GM18867 (cell line): ENCODE data around the gene ACP4.

Source experiments
- ATAC-seq: cut with Tn5 transposase; IDR thresholded peaks from one replicate; pipeline ENCODE4 v1.9.1; 2021; ENCODE audit warnings: mild to moderate bottlenecking, moderate library complexity; ENCODE audit not compliant: unreplicated experiment

ACP4 gene

DNA sequence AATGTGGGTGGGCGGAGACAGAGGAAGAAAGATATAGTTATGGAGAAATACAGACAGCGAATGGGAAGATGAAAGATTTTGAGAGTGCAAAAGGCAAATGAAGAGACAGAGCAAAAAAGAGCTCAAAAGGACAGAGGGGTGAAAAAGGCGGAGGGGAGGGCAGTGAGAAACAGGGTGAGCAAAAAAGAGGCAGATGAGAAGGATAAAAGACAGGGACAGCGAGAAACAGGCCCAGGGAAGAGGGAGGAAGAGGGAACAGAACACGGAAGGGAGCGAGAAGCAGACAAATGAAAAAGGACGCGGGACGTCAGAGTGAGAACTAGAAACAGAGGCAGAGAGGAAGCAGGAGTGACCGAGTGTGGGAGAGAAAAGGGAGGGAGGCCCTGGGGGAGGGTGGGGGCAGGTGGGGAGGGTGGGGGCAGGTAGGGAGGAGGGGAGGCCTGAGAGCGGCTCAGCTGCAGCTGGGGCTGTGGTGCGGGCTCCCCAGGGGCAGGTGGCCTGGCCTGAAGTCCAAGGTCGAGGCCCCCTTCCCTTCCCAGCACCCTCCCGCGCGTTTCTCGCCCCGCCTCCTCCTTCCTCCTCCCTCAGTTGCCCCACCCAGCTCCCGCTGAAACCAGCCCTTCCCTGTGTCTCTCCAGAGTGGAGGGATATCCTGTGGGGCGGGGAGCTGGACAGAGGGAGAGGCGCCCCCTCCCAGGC is 30.5 kb downstream of the ACP4 start:
- ATAC-seq = no peak

DNA sequence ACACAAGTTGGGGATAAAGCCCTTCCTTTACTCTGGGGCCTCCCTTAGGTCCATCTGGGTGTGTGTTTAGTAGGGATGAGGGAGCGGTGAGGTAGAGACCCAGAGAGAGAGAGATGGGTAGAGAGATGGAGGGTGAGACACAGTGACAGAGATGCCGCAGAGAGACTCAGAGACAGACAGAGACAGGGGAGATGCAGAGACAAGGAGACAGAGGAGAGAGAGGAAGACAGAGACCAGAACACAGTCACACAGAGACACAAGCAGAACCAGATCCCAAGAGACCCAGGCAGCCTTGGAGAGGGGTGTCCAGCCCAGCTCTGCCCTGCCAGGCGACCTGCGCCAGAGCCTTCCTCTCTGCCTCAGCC is 31.0 kb downstream of the ACP4 start:
- no peak for ATAC-seq

DNA sequence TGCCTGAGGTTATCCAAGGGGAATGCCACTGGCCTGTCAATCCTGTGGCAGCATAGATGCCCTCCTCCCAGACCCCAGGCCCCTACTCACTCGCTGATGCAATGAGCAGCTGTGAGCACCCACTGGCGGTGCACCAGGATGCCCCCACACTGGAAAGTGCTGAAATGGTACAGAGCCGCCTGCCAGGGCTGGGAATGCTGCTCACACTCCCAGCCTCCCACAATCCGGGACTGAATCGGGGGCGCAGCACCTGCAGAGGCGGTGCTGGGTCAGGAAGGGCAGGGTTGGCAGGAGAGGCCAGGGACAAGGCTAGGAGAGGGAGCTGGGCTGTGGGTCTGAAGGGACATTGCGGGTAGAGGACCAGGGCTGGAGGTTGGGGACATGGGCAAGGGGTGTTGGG is 31.4 kb downstream of the ACP4 start:
- no peak for ATAC-seq

DNA sequence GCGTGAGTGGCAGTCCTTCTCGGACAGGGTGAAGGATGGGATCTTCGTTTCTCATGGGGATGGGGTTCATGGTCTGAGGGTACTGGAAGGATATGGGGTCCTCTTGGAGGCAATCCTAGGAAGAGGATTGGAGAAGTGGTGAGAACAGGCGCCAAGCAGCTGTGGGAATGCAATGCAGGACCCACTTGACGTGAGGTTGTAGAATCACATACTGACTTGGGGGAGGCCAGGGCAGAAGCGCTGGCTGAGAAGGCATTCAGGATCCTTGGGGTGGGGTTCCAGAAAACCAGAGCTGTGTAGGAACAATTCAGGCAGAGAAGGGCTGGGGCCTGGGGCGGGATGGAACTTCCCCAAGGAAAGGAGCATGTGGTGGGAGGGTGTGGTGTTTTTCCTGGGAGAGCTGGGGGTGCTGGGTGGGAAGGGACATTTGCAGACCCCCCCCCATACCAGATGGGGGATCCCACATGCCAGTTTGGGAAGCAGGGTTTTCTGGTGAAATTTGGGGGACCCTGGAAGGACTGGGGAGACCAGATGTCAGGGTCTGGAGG is 32.5 kb downstream of the ACP4 start:
- no peak for ATAC-seq

DNA sequence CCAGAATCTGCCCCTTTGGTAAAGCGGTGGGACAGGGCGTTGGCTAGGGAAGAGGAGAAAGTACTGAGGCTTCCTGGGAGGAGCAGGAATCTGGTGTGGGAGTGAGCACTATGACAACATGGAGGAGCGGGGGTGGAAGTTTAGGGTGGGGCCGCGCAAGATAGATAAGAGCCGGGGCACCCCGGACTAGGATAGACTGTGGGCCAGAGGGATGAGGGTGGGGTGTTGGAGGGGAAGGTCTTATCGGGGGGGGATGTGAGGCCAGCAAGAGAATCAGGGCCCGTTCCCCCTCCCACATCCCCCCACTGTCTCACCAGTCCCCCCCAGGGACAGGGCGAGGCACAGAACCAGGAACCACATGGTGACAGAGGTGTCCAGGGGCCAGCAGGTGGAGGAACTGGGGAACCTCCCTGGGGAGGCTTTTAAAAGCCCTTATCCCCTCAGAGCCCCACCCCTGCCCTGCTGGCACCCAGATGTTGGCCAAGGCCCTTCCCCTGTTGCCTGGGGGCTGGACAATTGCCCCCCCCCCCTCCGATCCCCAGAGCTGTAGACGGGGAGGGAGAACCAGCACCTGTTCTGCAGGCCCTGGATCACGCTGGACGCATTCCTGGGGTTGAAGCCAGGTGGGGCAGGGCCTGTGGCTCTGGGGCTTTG is 33.3 kb downstream of the ACP4 start, which contains the start of gene KLK1:
Gene KLK1 (minus strand): TSS at position 399 of the 654 bp plus-strand sequence. CDS start 39 bp downstream, at position 360.
- no peak for ATAC-seq

DNA sequence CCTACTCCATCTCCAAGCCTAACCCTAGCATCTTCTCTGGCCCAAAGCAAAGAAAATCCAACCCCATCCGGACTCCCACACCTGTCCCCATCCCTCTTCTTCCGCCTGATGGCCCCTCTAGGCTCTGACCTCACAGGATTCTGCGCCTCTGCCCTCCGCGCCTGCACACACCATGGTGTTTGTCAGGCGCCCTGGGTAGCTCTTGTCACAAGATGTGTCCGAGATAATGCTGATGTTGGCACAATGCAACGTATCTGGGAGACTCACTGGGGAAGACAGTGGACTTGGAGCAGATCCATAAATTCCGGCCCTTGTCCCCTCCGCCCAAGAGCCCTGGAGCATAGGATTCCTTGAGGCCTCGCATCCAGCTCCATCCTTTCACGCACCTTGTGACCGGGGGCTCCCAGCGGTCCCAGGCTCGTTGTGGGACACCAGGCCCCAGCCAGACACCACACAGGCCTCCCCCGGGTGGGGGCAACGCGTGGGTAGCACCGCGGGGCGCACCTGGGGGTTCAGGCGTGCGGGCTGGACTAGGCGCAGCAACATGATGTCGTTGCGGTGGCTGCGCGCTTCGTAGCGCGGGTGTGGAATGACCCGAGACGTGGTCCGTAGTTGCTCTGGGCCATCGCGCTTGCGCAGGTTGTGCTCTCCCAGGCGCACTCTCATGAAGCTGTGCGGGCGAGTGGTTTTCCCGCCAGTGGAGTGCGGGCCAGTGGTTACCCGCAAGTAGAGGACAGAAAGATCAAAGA is 36.5 kb downstream of the ACP4 start:
- ATAC-seq = no peak

DNA sequence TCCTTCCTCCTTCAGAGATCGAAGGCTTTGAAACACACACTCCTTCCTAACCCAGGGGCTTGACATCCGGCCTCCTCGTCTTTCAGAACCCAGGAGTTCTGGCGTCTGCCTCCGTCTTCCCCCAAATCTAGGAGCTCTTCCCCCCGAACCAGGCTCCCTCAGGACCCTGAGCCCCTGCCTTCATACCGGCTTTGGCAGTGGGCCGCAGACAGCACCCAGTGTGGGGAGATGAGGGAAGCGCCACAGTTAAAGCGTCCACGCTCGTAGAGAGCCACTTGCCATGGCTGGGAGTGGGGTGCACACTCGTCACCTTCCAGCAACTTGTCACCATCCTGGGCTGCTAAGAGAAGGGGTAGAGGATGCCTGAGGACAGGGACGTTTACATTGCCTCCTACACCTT is 37.3 kb downstream of the ACP4 start:
- ATAC-seq = no peak

DNA sequence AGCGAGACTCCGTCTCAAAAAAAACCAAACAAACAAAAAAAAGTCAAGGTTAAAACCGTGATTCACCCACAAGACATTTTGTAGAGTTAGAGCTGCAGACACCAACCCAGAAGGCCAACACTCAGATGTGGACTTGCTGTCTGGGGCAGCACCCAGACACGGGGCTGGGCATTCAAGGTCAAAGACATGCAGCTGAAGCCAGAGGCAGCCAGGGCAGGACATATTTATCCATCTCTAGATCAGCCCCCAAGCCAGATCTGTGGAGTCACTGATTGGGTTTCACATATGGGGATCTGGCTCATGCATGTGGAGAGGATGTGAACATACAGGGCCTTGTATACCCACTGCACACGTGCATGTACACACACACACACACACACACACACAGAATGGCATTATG is 39.6 kb downstream of the ACP4 start:
- no peak for ATAC-seq

DNA sequence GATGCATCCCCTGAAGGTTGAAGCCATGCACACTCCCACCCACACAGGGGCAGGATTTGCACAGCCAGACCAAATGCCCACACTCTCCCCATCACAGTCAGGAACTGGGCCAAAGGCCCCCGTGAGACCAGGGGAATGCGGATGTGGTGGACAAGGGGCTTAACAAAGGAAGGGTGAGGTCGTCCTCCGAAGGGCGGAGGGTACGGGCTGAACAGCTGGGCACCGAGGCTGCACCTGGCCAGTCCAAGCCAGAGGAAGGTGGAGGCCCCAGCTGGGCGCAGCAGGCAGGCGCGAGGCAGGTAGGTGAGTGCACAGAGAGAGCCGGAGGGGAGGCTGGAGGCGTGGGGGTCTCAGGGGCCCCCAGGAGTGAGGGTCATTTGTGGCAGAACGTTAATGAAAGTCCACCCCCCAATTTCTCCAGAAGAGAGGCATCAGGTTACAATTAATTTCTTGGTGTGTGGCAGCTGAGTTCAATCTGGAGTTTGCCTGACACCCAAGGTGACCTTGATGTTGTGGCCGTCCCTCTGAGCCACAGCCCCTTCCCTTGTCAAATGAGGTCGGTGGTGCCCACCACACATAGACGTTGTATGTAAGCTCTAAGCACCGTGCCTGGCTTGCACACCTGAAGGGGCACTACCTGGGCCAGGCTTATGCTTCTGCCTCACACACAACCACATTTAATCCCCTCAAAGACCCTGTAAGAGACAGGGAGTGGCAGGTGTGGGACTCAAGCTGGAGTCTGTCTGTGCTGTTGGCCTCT is 40.2 kb downstream of the ACP4 start:
- no peak for ATAC-seq

DNA sequence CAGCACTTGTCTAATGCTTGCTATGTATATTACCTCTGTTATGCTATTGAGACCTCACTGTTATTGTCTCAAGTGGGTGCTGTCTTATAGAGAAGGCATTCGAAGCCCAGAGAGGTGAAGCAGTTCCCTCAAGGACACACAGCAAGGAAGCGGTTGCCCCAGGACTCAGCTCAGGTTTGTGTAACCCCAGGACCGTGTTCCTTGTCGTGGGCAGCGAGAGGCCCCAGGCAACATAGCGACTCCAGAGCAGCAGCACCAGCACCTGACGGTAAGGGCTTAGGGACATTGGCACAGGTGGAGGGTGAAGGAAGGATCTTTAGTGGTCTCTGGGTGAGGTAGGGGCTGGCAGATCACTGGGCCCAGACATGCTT is 40.8 kb downstream of the ACP4 start:
- ATAC-seq = no peak

DNA sequence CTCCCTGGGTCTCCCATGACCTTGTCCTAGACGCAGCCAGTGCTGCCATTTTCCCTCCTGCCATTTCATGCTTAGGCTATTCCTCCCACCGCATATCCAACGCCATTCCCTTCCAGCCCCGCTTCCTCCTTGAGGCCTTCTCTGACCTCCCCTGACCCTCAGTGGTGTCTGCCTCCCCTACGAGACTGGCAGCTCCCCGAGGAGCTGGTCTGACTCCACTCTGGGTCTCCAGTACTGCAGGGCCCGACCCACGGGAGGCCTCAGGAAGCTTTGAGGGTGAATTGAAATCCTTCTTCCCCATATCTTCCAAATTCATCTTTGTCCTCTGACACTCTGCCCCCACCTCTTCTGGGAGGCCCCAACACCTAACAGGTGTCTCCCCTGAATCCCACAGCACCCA is 42.5 kb downstream of the ACP4 start:
- ATAC-seq = no peak

DNA sequence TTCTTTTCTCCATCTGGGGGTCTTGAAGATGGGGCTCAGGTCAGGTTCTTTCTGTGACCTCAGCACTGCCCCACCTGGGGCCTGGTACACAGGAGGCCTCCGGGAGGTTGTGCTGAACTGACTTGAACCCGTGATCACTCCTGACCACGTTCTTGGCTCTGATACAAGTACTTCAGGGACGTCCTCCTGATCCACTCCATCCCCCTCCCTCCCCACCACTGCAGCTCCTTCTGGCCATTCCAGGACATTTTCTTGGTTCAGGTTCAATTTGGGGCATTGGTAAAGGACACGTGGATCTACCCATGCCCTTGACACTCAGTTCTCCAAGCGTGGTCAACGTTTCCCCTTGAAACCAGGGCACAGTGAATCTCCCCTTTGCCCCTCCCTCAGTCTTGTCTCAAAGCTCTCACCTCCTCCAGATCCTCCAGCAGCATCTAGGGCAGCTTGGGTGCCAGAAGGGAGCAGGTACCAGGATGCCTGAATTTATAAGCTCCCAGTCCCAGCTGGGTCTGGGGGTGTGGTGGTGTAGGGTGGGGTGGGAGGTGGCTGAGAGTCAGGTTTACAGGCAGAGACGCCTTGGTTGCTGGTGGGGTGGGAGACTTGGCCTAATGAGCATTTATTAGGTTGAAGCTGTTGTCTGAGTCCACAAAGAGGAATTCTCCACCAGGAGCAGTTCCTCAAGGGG is 43.0 kb downstream of the ACP4 start, which contains the start of gene KLK15:
Gene KLK15 (minus strand): TSS at position 458 of the 685 bp plus-strand sequence. CDS start 2,082 bp downstream, outside the sequence.
- ATAC-seq = no peak

DNA sequence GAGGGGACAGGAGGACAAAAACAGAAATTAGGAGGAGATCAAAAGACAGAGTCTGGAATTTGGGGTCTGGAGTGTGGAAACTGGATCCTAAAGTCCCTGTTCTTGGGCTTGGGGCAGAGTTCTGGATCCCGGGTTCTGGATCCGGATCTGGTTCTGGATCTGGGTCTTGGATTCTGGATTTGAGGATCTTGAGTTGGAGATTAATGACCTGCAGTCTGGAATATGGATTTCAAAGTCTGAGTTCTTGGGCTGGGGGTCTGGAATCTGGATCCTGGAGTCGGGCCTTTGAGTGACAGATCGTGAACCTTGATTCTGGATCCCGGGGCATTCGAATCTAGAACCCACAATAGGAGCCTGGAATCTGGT is 43.6 kb downstream of the ACP4 start:
- ATAC-seq = no peak

DNA sequence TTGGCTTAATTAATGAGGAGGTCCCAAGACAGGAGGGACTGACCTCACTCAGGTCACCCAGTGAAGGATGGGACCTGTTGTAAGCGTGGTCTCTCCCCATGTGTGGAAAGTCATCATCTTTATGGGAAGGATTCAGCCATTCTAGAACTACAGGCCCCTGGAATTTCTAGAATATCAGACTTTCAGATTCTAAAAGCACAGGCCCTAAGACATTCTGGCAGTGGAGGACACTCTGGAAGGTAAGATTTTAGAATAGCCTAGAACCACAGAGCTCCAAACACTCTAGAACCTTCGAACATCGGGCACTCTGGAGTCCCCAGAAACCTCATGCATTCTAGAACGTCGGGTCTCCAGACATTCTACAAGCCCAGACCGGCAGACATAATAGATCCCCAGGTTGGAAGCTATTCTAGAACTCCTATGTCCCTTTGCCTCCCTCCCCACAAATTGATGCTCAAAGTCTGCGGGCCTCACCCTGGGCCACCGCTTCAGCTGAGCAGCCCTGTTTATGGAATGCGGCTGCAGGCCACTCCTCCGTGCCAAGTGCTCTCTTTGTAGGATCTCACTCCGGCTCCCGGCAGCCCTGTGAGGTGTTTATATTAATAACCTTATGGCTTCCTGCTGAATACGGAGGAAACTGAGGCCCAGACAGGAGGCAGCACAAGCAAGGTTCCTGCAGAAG is 45.0 kb downstream of the ACP4 start:
- peak; percentile 10 for ATAC-seq

DNA sequence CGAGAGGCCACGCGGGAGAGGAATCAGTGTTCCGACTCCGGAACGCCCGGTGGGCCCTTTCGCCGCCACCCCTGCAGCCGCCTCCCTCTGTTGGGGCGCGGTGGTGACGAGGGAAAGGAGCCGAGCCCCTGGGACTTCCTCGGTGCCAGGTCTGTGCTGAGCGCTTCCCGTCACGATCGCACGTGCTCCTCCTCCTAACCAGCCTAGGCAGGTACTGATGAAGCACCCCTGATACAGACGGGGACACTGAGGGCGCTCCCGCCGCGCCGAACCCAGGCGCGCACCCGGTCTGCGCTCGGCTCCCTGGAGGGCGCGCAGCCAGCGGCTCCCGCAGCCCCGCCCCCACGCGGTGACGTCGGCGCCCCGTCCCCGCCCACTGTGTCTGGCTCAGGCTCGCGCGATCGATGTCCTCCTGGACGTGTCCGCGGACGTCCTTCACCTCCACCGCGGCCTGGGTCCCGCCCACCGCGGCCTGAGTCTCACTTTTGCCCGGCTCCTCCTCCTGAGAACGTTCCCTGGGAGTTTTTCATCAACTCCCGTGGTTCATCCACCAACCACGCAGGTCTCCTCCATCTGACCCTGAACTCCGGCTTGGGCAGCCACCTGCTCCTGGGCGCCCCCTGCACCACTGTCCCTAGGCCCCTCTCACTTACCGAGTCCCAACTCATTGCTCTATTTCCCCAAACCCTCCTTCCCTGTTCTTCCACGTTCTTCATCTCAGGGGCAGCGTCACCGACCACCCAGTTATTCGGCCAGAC is 45.7 kb downstream of the ACP4 start:
- peak; percentile 81 for ATAC-seq

DNA sequence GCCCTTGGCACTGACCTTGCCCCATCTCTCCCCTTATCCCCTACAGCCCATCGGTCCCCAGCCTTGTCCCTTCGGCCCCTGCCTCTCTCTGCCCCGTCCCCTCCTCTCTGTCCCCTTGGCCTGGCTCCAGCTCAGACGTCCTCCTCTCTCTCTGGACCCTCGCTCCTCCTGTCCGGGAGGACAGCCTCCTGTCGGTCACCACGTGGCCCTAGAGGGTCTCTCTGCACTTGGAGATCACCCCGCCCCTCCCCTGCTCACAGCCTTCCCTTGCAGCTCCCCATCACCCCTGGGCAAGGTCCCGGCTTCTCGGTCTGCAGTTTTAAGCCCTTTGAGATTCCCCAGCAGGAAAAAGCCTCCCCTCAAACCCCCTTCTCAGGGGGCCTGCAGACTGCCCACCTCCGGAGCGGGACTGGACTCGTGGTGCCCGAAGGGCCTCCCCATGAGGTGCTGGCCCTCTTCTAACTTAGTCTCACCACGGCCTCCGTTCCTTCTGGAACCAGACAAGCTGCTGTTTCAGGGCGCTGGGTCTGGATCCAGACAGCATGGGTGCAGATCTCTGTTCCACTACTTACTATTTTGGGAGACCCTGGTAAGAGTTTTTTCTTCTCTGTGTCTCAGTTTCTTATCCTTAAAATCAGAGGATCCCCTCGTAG is 46.5 kb downstream of the ACP4 start:
- no peak for ATAC-seq

DNA sequence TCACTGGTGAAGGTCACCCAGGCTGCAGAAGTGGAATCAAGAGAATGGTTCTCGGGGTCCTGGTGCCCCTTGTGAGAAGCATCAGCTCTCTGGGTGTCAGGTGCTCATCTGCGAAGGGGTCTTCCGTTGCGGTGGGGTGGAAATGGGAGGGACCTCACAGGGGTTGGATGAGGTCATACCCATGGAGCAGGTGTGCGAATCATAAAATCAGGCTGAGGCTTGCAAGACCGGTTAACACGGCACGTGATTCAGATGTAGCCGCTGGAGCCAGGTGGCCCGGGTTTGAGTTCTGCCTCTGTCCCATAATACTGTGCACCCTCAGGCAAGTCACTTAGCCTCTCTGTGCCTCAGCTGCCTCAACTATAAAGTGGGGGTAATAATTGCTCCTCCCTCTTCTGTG is 47.1 kb downstream of the ACP4 start:
- ATAC-seq = no peak

DNA sequence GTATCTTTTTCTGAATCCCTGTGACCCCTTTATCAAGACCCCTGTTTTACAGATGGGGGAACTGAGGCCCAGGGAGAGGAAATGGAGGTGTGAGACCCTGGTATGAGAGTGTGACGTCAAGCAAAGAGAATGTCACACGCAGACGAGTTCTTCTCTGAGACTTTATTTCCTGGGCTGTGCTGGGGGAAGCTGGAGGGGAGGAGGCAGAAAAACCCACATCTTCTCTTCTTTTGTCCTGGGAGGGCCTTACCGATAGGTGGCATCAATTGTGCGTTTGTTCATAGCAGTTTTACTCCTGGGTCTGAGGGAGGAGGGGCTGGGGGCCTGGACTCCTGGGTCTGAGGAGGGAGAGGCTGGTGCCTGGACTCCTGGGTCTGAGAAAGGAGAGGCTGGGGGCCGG is 48.0 kb downstream of the ACP4 start:
- ATAC-seq = no peak
